Fibroblast of peridontal ligament (primary cell): ENCODE results near the gene ELFN1.
A peak's percentile ranks its signal among the peaks of the same experiment; 100 is the strongest.

ENCODE experiments used
- DNase-seq: peaks from one replicate; pipeline ENCODE4 v3.0.0-alpha.2; 2010; ENCODE audit errors: extremely low read depth

ELFN1 gene

GRCh38 chr7:1794888-1795542, 124.9 kb downstream of the ELFN1 start:
- DNase-seq, result peak; percentile 12
